Activated CD4-positive, alpha-beta T cell treated with anti-CD3 and anti-CD28 coated beads, Interleukin-2, Interleukin-4, amounts not matched to agents 100 ng/mL and 50 ng/mL, durations not matched to agents 16 hours and 8 hours (primary cell): ENCODE data around the gene GLYATL1B.
A peak's percentile ranks its signal among the peaks of the same experiment; 100 is the strongest.
"Not testable (repeated sequence)": the region's sequence is repeated elsewhere in the genome, so short reads cannot be mapped to it uniquely, and the experiment has no call there.

Source experiments
- DNase-seq: peaks from one replicate; pipeline ENCODE4 v3.0.0-alpha.2; 2020; ENCODE audit warnings: low spot score

The GLYATL1B gene

GRCh38 chr11:59095972-59096575, 10.0 kb downstream of the GLYATL1B start:
- not testable (repeated sequence) for DNase-seq

GRCh38 chr11:59097113-59097708, 11.1 kb downstream of the GLYATL1B start:
- DNase-seq = peak; percentile 49

GRCh38 chr11:59097938-59098337, 11.8 kb downstream of the GLYATL1B start:
- DNase-seq = not testable (repeated sequence)

GRCh38 chr11:59102259-59102765, 16.2 kb downstream of the GLYATL1B start:
- DNase-seq = peak; percentile 71

- peak; percentile 92 for DNase-seq
Measured at GRCh38 chr11:59106363-59107336, 20.5 kb downstream of the GLYATL1B start, which contains the start of gene FAM111B. TSS of gene FAM111B (plus strand) at chr11:59107237. CDS start at chr11:59109626, 2,389 bp downstream.

GRCh38 chr11:59107721-59108120, 21.6 kb downstream of the GLYATL1B start:
- DNase-seq = peak; percentile 15

GRCh38 chr11:59112494-59112893, 26.4 kb downstream of the GLYATL1B start:
- DNase-seq = no peak

- no peak for DNase-seq
Measured at GRCh38 chr11:59114344-59114743, 28.2 kb downstream of the GLYATL1B start.

- DNase-seq = no peak
Measured at GRCh38 chr11:59115553-59115952, 29.4 kb downstream of the GLYATL1B start.

GRCh38 chr11:59117774-59118173, 31.7 kb downstream of the GLYATL1B start:
- no peak for DNase-seq

- DNase-seq = no peak
Measured at GRCh38 chr11:59119826-59120225, 33.7 kb downstream of the GLYATL1B start.

GRCh38 chr11:59135648-59136461, 49.7 kb downstream of the GLYATL1B start:
- DNase-seq = peak; percentile 86

GRCh38 chr11:59136551-59136950, 50.4 kb downstream of the GLYATL1B start:
- not testable (repeated sequence) for DNase-seq

GRCh38 chr11:59137190-59137589, 51.1 kb downstream of the GLYATL1B start:
- no peak for DNase-seq

GRCh38 chr11:59138643-59139042, 52.5 kb downstream of the GLYATL1B start:
- DNase-seq = no peak

GRCh38 chr11:59141191-59141590, 55.1 kb downstream of the GLYATL1B start:
- no peak for DNase-seq

- no peak for DNase-seq
Measured at GRCh38 chr11:59141673-59142460, 55.8 kb downstream of the GLYATL1B start.

- DNase-seq = peak; percentile 91
Measured at GRCh38 chr11:59142530-59143507, 56.7 kb downstream of the GLYATL1B start, which contains the start of gene FAM111A. TSS of gene FAM111A (plus strand) at chr11:59142856. CDS start at chr11:59148873, 6,017 bp downstream.

GRCh38 chr11:59144096-59144495, 58.0 kb downstream of the GLYATL1B start:
- no peak for DNase-seq
